Measurements from ENCODE around the gene CNKSR2. TPM values are rescaled to one million over a fixed set of nuclear protein-coding genes. Genes with fewer than 3 reads are reported as not detected.

CNKSR2 gene
- total RNA-seq (2014; rRNA removed) (2.0 and 5.4 TPM in 2 replicates), Bru-seq, nascent RNA (percentile 26 among the genes with signal in this experiment), BruChase-seq, experiment 1, labeled RNA remaining after a 6-hour chase (percentile 13 among the genes with signal in this experiment), BruChase-seq, experiment 2, labeled RNA remaining after a 2-hour chase (percentile 32 among the genes with signal in this experiment)
- long read RNA-seq, partial matches to known transcripts: 1 of 2 reads
- long read RNA-seq, other reads (novel, unspliced or antisense): 1 of 2 reads

GRCh38 chrX:21374163-21374993, at the start of gene CNKSR2:
CNKSR2 (plus strand) TSS chrX:21374418; CDS start chrX:21374898, 480 bp downstream.
- BruUV-seq (replicated peaks): no TSS peak
- Histone ChIP-seq H3K27me3 (ENCODE audit: low read length) (peaks cover 52% of the 10 kb centered on the region), H3F3A (ENCODE audit: low read length, unreplicated experiment) (no peaks in the 10 kb centered on the region), H3K9ac (ENCODE audit: low read length) (no peak within 1 kb of the TSS), H3K79me2 (ENCODE audit: low read length) (no peaks in the 10 kb centered on the region), H3K36me3 (ENCODE audit: low read depth, low read length) (no peaks in the 10 kb centered on the region), H4K20me1 (ENCODE audit: low read length) (no peaks in the 10 kb centered on the region), H3K4me2 (ENCODE audit: low read length) (peak within 1 kb of the TSS; percentile 89), H3K4me3 (ENCODE audit: low read length) (peak within 1 kb of the TSS; percentile 66), H2AFZ (ENCODE audit: low read length) (peak within 1 kb of the TSS; percentile 77), H3K27ac (ENCODE audit: low read length) (no peak within 1 kb of the TSS), H3K9me2 (replicated peaks; ENCODE audit: low read length) (no peaks in the 10 kb centered on the region), H3K9me3 (ENCODE audit: low read length) (no peaks in the 10 kb centered on the region), H3K4me1 (ENCODE audit: insufficient read depth, low read length) (no peaks in the 10 kb centered on the region)
- ATAC-seq (peak; percentile 68; the same call in 1 of the 2 replicates), DNase-seq (peak; percentile 14)
- ChIA-PET POLR2A (ENCODE audit: unreplicated experiment) (no interaction called here), CTCF (no interaction called here)
- intact Hi-C loops (cut with micrococcal nuclease): loop anchor here (10.0 kb wide), 1 partner anchor 850 kb away; no protein-coding TSS in a partner anchor
- no peak for TF ChIP-seq CTCF (conservative IDR thresholded peaks at IDR 0.05; ENCODE audit: low read depth, low read length)
- 0 out of 2 replicates have a peak, but pooled peaks have one; percentile 62 for TF ChIP-seq EZH2phosphoT487 (IDR thresholded peaks at IDR 0.05; ENCODE audit: borderline replicate concordance, low read length)
- TF ChIP-seq EZH2 (IDR thresholded peaks at IDR 0.05; ENCODE audit: low read length, unreplicated experiment): peak; percentile 87

GRCh38 chrX:21354725-21355124, 19.5 kb upstream of the CNKSR2 start:
- no peak overlapping the region for H2AFZ ChIP-seq (ENCODE audit: low read length)
- H3K36me3 ChIP-seq (ENCODE audit: low read depth, low read length): no peaks in the 10 kb centered on the region
- no peaks in the 10 kb centered on the region for H3K4me1 ChIP-seq (ENCODE audit: insufficient read depth, low read length)
- no peak overlapping the region for H3K9ac ChIP-seq (ENCODE audit: low read length)
- intact Hi-C loops (cut with micrococcal nuclease): no loop called here
- no peak overlapping the region for H3K27ac ChIP-seq (ENCODE audit: low read length)
- no peaks in the 10 kb centered on the region for H3K79me2 ChIP-seq (ENCODE audit: low read length)
- ATAC-seq (no peak), DNase-seq (peak; percentile 48)
- no peaks in the 10 kb centered on the region for H3K9me3 ChIP-seq (ENCODE audit: low read length)
- no peak overlapping the region for H3K4me3 ChIP-seq (ENCODE audit: low read length)
- no TSS peak for BruUV-seq (replicated peaks)
- H3K9me2 ChIP-seq (replicated peaks; ENCODE audit: low read length): no peaks in the 10 kb centered on the region
- H3K4me2 ChIP-seq (ENCODE audit: low read length): no peak overlapping the region
- TF ChIP-seq EZH2 (IDR thresholded peaks at IDR 0.05; ENCODE audit: low read length, unreplicated experiment): no peak
- TF ChIP-seq EZH2phosphoT487 (IDR thresholded peaks at IDR 0.05; ENCODE audit: borderline replicate concordance, low read length): no peak
- TF ChIP-seq CTCF (conservative IDR thresholded peaks at IDR 0.05; ENCODE audit: low read depth, low read length): peak; percentile 55
- H3F3A ChIP-seq (ENCODE audit: low read length, unreplicated experiment): no peaks in the 10 kb centered on the region
- ChIA-PET POLR2A (ENCODE audit: unreplicated experiment) (interaction anchor here (0.6 kb wide), 1 partner anchor 1101 kb away, joined by 3 read pairs; no protein-coding TSS in a partner anchor), CTCF (no interaction called here)
- no peaks in the 10 kb centered on the region for H4K20me1 ChIP-seq (ENCODE audit: low read length)
- no peaks in the 10 kb centered on the region for H3K27me3 ChIP-seq (ENCODE audit: low read length)

Data from PC-3 (cell line).